ENCODE measurements around the gene MAF.
A peak's percentile ranks its signal among the peaks of the same experiment; 100 is the strongest.

The MAF gene

DNA sequence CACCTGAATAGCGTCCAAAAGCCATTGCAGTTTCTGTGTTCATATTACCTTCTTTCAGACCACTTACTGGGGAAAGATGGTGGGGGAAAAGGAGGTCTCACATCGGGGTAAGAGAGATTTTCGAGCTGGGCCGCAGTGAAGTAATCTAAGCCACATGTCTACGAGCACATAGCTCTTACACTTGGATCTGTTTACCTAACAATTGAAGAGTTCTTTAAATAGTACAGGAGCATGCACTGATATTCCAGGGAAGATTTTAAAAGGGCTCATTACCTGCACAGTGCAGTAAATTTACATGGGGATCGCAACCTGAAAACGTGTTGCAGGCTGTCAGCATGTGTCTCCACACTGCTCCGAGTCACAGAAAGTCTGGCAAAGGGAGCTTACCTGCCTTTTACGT lies 12.6 kb downstream of the MAF start:
- no peak for DNase-seq (ENCODE audit: low spot score)

DNA sequence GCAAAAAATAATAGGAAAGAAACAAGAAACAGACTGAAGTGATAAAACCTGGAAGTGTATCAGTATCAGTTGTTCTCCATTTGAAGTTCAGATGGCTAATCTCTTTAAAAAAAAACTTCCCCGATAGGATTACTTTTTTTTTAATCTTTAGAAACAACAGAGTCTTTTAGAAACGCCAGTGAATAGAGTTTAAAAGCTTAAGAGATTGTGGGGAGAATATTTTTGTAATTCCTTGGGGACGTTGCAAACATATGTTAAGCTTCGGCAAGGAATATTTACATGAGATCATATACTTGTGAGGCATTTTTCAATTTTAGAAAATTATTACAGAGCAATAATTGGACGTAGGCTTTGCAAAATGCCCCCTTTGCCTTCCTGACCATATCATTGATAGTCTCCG lies 13.2 kb downstream of the MAF start:
- no peak for DNase-seq (ENCODE audit: low spot score)

DNA sequence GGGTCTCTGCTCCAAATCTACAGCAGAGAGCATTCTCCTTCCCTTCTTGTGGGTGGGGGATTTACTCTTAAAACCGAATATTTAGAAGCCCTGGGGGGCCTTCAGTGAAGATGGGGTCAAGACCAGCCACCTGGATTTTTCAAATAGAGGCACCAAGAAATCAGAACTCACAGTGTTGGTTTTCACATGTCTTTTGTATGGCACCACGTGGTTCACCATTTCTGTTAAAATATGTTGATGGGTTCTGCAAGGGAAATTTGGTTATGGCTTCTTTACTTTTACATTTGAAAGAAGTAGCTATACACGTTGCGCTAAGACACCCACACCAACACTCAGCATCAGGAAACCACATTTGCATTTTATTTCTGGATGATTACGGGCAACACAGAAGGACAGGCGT lies 17.7 kb downstream of the MAF start:
- no peak for DNase-seq (ENCODE audit: low spot score)

DNA sequence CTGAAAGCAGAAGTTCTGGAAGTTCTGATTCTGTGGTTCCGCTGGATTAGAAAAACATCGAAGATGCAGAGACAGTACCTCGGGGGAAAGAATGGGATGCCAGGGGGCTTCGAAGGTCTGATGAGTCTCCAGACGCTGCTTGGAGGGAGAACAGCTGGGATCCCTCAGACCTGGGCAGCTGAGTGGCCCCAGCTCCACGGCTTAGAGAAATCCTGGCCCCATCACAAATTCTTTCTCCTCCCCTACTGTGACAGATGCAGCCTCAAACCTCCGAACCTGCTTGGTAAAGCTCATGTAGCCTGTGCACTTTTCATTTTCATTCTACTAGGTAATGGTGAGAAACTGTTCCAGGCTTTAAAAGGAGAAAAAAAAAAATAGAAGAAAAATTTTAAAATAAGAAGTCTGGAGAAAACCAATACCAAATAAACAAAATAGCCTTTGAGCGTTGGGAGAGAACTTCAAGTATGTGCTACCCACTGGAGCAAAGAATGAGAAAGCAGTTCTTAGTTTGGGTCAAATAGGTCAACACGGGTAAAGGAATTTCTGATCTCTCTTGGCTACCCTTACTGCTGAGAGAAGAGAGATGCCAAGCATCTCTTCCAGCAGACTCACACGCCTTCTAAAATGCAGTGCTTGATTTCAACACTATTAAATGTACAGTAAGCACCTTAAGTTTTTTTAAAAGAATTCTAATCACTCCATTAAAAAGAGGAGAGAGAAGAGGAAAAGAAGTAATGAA lies 19.9 kb downstream of the MAF start:
- no peak for DNase-seq (ENCODE audit: low spot score)

DNA sequence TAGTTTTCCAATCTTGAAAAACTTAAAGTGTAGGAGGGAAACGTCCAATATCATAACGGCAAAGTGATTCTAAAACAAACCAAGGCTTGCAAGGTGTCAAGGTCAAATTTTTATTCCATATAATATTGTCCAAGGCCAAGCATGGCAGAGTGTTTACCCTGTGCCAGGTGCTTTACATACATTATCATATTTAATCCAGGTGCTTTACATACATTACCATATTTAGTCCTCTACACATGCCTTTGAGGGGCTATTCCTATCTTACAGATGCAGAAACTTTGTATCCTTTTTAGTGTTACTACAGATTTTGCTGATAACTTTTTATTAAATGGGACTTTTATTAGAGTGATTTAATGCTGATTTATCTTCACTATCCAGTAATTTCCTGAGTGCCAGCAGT lies 23.9 kb downstream of the MAF start:
- no peak for DNase-seq (ENCODE audit: low spot score)

DNA sequence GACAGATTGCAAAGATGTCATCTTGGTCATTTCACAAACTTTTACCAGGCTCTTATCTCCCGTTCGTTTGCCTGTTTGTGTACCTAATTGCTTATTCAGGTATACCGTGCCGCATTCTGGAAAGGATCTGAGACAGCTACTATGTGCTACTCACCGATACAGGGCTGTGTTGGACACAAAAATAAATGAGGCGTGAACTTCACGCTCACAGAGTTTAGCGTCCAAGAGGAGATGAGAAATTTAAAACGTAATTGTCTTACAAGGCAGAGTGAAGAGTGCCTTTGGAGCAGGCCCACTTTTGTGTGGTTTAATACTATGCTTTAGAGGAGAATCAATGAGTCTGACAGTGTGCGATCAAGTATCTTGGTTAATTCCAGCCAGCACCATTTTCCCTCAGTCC lies 26.7 kb downstream of the MAF start:
- no peak for DNase-seq (ENCODE audit: low spot score)

DNA sequence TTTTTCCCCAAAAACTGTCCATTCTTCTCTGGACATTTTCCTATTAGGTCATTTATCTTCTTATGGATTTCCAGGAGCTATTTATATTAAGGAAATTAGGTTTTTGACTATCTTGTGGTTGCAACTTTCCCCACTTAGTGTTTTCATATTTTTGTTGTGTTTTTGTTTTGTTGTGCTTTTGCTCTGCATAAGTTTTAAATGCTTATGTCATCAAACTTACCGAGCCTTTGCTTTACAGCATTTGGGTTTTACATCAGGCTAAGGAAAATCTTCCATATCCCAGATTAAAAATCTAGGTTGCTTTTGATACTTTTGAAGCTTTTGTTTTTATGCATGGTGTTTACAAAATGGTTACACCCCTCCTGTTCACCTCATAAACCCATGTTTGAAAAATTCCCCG lies 27.5 kb downstream of the MAF start:
- DNase-seq (ENCODE audit: low spot score) = no peak

DNA sequence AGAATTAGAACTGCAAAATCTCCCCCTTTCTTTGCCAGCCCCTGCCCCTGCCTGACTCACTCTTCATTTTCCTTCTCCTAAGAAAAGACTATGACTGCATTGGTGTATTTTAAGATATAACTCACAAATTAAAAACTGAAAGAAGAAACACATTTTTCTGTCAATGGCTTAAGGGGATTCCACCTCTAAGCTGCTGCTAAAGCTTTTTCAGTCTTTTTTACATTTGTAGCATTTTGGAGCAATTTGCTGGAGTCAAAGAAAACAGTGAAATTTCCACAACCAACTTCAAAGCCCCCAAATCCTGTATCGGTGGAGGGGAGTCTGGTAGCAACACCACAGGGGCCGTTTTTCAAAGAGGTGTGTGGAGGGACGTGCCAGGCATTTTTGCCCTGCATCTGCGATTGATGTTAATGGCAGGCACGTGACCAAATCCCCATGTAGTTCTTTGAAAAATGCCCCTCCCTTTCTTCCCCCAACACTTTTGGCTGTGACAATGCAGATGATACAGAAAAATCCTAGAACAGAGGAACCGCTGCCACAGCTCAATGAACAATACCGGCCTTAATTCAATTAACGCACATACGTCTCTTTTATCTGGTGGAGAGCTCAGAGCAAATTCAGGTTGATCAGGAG lies 28.5 kb downstream of the MAF start:
- no peak for DNase-seq (ENCODE audit: low spot score)

DNA sequence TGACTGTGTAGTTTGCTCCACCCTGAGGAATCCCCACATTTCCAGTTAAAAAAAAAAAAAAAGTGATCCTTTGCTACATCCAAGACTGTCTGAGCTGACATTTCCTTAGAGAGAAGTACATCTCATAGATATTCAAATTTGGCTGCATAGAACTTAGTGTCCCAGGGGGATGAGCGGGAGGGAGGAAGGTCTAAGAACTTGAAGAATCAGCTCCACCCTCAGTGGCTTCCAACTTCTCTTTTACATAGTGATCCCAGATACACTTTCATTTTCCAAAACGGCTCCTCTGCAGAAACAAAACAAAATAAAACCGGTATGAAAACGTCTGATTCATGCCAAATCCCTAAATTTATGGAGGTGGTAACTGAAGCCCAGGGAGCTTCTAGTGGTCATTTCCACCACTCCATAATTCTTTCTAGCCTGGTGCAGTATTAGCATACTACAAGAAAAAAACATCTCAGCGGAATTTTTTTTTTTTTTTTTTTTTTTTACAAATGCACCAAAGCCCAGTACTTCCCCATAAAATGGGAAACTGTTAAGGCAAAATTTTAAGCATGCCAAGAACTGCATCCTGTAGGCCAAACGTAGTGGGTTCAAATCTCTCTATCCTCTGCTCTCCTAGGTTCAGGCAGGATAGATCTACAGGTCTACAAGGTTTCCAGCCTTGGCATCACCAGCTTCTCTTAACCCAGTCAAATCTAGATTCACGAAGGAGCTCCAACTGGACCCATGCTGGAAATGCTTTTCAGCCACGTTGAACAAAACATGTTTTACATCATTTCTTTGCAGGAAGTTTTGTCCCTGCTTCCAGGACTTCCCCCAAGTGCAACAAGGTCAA lies 29.3 kb downstream of the MAF start:
- DNase-seq (ENCODE audit: low spot score) = no peak

DNA sequence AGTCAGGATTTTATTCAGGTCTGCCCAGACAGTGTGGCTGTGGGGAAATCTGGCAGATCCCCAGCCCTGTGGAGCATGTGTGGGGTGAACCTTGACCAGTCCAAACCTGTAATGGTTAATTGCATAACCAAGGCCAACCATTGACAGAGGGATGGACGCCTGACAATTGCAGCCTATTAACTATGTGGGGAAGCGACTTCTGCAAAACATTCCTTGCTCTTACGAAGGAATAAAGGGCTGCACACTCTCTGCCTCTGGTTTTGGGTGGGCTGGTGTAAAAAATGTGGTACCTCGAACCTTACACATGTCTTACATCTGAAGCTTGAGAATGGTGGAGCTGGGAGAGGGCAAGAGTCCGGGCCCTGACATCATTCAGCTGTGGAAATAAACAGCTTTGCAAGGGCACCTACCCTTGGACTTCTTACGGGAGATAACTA lies 35.8 kb downstream of the MAF start:
- DNase-seq (ENCODE audit: low spot score) = peak; percentile 64

DNA sequence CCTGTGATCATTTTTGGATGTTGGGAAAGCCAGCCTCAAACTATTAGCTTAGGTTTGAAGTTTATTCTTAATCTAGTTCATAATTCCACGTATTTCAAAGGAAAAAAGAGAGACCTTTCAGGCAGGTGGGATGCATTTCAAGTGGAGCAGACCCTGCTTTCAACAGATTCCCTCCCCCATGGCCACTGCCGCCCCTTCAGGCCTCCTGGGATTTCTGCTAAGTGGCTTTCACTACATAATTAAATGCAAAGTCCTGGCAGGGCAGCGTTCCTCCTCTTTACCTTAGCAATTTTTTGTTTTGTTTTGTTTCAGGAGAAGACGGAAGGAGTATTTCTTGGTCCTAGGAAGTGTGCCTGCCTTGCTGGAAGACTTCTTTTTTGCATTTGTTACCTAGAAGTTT lies 36.6 kb downstream of the MAF start:
- no peak for DNase-seq (ENCODE audit: low spot score)

DNA sequence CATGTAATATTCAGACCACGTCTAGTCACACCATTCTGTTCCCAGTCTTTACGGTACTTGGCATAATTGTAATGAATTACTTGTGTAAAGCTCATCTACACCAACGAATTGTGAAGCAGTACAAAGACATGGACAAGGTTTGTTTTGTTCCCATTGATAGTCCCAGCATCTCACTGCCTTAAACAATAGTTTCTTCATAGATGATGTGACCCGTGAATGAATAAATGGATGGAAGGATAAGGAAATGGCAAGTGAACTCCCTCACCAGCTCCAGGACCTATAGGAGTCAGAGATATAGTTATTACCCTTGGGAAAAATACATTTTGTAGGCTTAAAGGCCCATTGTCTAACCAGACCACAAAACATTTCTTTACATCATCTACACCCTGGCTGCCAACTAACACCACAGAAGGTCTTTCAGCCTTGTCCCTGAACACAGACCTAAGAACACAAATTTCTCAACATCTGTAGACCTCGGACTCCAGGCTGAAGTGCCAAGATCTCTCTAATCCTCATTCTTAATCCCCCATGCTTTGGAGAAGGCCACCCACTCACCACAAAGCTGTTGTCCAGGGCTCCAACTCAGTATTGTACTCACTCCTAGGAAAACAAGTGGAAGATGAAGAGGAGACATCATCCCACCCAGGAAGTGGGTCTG lies 38.2 kb downstream of the MAF start:
- no peak for DNase-seq (ENCODE audit: low spot score)

DNA sequence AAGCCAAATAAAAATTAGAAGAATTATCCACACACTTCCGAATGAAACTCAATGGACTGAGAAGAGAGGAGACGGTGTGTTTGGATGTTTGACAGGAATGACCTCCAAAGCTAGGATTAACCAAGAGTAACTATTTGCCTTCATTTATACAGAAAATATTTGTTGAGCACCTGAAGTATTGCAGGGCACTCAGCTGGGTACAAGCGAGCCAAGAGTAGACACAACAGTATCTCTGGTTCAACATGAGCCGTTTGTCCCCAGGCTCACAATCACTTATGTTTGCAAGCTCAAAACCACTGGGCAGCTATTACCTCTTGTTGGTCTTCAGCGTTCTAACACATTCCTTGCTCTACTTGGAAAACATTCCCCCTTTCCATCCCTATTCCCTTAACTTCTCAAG lies 38.8 kb downstream of the MAF start:
- DNase-seq (ENCODE audit: low spot score) = no peak

DNA sequence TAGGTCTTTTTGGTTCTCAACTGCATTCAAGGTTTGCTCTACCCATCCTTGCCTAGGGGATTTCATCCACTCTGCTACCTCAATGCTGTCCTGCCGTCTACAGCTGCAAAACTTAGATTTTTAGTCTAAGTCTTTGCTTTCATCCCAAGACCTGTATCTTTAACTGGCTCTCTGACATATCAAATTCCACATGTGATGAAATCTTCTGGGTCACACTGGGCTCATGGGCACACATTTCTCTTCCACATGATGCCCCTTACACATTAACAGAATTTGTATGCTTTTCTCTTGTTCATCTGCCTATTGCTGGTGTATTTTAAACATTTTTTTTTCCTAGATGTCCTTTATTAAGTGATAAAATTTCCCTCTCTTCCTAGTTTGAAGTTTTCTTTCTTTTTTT lies 39.6 kb downstream of the MAF start:
- DNase-seq (ENCODE audit: low spot score) = no peak

DNA sequence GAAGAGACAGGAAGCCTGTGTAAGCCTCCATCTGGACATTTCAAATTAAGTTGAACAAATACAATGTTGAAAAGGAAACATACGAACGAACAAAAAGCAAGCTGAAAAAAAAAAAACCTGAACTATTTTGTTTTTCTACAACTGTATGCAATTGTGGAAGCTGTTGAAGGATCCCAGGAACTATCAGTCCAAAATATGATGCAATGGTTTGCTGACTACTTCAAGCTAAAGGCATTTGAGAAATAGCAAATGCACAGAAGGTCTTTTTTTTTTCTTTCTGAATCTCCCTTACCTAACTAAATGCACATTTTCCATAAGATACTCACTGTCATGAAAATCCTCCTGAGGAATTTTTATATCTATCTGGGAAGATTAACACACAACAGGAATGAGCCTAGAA lies 40.2 kb downstream of the MAF start:
- DNase-seq (ENCODE audit: low spot score) = no peak

DNA sequence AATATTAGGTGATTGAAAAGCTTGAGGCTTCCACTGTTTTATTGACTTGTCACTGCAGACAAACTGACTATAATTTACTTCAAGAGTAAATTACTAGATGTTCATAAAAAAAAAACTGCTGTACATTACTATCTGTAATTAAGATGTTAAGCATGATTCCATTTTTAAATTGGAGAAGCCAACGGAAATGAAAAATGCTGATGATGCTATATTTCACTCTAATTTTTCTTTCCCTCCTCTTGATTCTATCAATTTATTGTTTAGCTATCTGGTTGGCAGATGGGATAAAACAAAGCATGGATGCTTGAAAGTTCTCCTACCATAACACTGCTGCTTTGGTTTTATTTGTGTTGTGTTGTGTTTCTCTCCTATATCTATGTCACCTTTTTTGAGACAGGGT lies 41.0 kb downstream of the MAF start:
- no peak for DNase-seq (ENCODE audit: low spot score)

DNA sequence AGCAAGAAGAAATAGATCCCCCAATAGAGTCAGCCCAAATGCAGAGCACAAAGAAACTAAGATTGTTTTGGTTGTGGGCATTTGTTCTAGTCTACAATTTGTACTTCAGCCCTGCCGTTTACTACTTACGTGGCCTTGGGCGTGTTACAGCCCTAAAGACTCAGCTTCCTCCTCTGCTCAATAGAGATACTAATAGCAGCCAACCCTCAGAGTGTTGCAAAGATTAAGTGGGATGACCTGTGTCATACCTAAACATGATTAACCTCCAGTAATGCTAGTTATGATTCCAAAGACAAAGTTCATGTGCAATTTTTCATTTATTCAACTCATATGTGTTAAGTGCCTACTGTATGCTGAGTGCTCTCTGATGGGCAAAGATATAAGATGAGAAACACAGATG lies 43.1 kb downstream of the MAF start:
- DNase-seq (ENCODE audit: low spot score) = no peak

DNA sequence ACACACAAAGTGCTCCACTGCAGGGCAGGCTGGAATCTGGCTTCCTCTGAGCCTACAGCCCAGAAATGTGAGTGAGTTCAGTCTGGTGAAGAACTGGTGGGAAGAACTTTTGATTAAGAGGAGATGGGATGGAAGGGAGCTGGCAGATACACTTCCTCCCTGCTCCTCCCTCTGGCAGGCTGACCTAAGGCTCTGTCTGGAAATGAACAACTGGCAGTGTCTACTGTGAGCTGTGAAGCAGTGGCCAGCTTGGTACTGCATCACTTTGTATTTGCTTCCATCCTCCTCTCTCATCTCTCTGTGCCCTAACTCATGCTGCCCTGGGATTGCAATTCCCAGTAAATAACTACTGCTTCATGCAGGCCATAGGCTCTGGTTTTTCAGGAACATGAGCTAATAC lies 45.6 kb downstream of the MAF start:
- DNase-seq (ENCODE audit: low spot score) = no peak

DNA sequence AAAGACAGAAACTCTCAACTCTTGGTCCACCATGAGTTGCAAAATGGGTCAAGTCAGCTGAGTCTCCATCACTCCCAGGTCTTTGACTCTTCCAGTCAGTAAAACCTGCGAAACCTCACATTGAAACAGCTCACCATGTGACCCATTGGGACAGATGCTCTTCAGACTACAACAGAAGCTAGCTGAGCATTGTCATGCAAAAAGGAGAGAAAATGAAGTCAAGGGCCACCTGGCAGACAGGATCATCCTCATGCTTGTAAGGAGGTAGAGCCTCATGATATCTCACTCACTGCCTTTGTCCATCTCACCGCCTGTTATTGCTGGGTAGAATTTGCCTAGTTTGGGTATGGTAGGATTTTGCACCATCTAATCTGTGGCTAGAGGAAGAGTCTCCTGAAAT lies 50.2 kb downstream of the MAF start:
- DNase-seq (ENCODE audit: low spot score) = no peak

DNA sequence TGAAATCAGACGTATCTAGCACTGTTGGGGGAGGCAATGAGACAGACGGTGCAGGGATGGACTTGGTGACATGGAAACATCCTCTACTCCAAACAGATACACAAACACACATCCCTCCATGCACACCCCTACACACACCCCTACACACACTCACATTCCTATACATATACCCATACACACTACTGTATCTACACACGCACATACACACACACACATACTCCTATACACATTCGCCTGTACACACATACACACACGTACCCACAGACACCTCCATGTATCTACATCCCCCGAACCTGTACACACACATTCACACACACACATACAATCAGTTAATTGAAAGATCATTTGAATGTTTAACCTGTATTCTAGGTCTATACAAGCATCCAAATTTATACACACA lies 53.5 kb downstream of the MAF start:
- no peak for DNase-seq (ENCODE audit: low spot score)
